WTC11 (cell line): ENCODE results near the gene CHRNA4. TPM values are rescaled to one million over a fixed set of nuclear protein-coding genes. Genes with fewer than 3 reads are reported as not detected.
A peak's percentile ranks its signal among the peaks of the same experiment; 100 is the strongest.
"Not testable (repeated sequence)": the region's sequence is repeated elsewhere in the genome, so short reads cannot be mapped to it uniquely, and the experiment has no call there.

Source experiments
- ATAC-seq: fragments of 200-7000 bp; cut with Tn5 transposase; 2 replicates; pipeline ENCODE4 v1.10.0; 2021; ENCODE audit warnings: mild to moderate bottlenecking, moderate library complexity
- CTCF ChIA-PET: fragments of 300-600 bp; sonication (Branson Sonifier 250); formaldehyde crosslinking; loops from one replicate; lab custom pipeline; 2021; ENCODE audit warnings: antibody characterized with exemption; lab: Charles Lee
- POLR2A ChIA-PET: fragments of 350-600 bp; sonication (Branson Sonifier 250); formaldehyde crosslinking; loops from one replicate; lab custom pipeline; 2021; ENCODE audit warnings: antibody characterized with exemption; lab: Charles Lee
- DNase-seq: peaks from one replicate; pipeline ENCODE4 v3.0.0; 2021; ENCODE audit warnings: low spot score
- H3K27ac Mint-ChIP-seq: 2 replicates; pipeline ENCODE4 v1.8.0; 2021; ENCODE audit warnings: mixed read lengths
- H3K27me3 Mint-ChIP-seq: 2 replicates; pipeline ENCODE4 v1.8.0; 2021; ENCODE audit warnings: low read depth, mild to moderate bottlenecking, moderate library complexity, mixed read lengths
- H3K36me3 Mint-ChIP-seq: 2 replicates; pipeline ENCODE4 v1.8.0; 2021; ENCODE audit warnings: mixed read lengths
- H3K4me1 Mint-ChIP-seq: 2 replicates; pipeline ENCODE4 v1.8.0; 2022; ENCODE audit warnings: mixed read lengths
- H3K4me3 Mint-ChIP-seq: 2 replicates; pipeline ENCODE4 v1.8.0; 2021; ENCODE audit warnings: mild to moderate bottlenecking, moderate library complexity, mixed read lengths
- H3K9me3 Mint-ChIP-seq: 2 replicates; pipeline ENCODE4 v1.8.0; 2021; ENCODE audit warnings: mixed read lengths
- ATF1 ChIP-seq: sonication (generic); formaldehyde crosslinking; IDR thresholded peaks from 2 replicates; pipeline ENCODE4 v1.8.1; 2023; ENCODE audit warnings: mild to moderate bottlenecking, moderate library complexity, missing genetic modification reagents
- E2F5 ChIP-seq: sonication (generic); formaldehyde crosslinking; IDR thresholded peaks from 2 replicates; pipeline ENCODE4 v1.8.1; 2022; ENCODE audit warnings: mild to moderate bottlenecking, moderate library complexity, missing genetic modification reagents
- GABPB1 ChIP-seq: sonication (generic); formaldehyde crosslinking; IDR thresholded peaks from 2 replicates; pipeline ENCODE4 v1.8.1; 2023; ENCODE audit warnings: mild to moderate bottlenecking, missing genetic modification reagents
- KAT7 ChIP-seq: sonication (generic); formaldehyde crosslinking; IDR thresholded peaks from 2 replicates; pipeline ENCODE4 v1.8.1; 2023; ENCODE audit warnings: missing genetic modification reagents, mild to moderate bottlenecking, borderline replicate concordance
- MAX ChIP-seq: sonication (generic); formaldehyde crosslinking; IDR thresholded peaks from 2 replicates; pipeline ENCODE4 v1.8.0; 2022; ENCODE audit warnings: mild to moderate bottlenecking, missing genetic modification reagents
- MYBL2 ChIP-seq: sonication (generic); formaldehyde crosslinking; IDR thresholded peaks from 2 replicates; pipeline ENCODE4 v1.8.1; 2023; ENCODE audit warnings: mild to moderate bottlenecking, moderate library complexity, missing genetic modification reagents
- NFYB ChIP-seq: sonication (generic); formaldehyde crosslinking; conservative IDR thresholded peaks from 2 replicates; pipeline ENCODE4 v1.8.0; 2022; ENCODE audit warnings: low read depth, missing genetic modification reagents
- TEAD4 ChIP-seq: sonication (generic); formaldehyde crosslinking; IDR thresholded peaks from 2 replicates; pipeline ENCODE4 v1.8.0; 2022; ENCODE audit warnings: mild to moderate bottlenecking, missing genetic modification reagents
- TP53 ChIP-seq: sonication (generic); formaldehyde crosslinking; IDR thresholded peaks from 2 replicates; pipeline ENCODE4 v1.8.1; 2023; ENCODE audit warnings: mild to moderate bottlenecking, missing genetic modification reagents
- USF2 ChIP-seq: sonication (generic); formaldehyde crosslinking; IDR thresholded peaks from 2 replicates; pipeline ENCODE4 v1.8.1; 2023; ENCODE audit warnings: mild to moderate bottlenecking, missing genetic modification reagents, moderate library complexity
- ZNF121 ChIP-seq: sonication (generic); formaldehyde crosslinking; IDR thresholded peaks from 2 replicates; pipeline ENCODE4 v1.8.0; 2023; ENCODE audit warnings: missing genetic modification reagents
- ZNF219 ChIP-seq: sonication (generic); formaldehyde crosslinking; IDR thresholded peaks from 2 replicates; pipeline ENCODE4 v1.8.0; 2023; ENCODE audit warnings: missing genetic modification reagents, mild to moderate bottlenecking, borderline replicate concordance
- ZNF281 ChIP-seq: sonication (generic); formaldehyde crosslinking; IDR thresholded peaks from 2 replicates; pipeline ENCODE4 v1.8.0; 2023; ENCODE audit warnings: mild to moderate bottlenecking, missing genetic modification reagents
- ZNF317 ChIP-seq: sonication (generic); formaldehyde crosslinking; IDR thresholded peaks from 2 replicates; pipeline ENCODE4 v1.8.1; 2023; ENCODE audit warnings: low read depth, mild to moderate bottlenecking, moderate library complexity, missing genetic modification reagents, borderline replicate concordance
- ZNF512 ChIP-seq: sonication (generic); formaldehyde crosslinking; IDR thresholded peaks from 2 replicates; pipeline ENCODE4 v1.8.1; 2022; ENCODE audit warnings: missing genetic modification reagents, borderline replicate concordance
- ZNF671 ChIP-seq: fragments of 250-450 bp; sonication (Bioruptor Pico); IDR thresholded peaks from 2 replicates; pipeline ENCODE4 v1.8.0; 2021; ENCODE audit warnings: mild to moderate bottlenecking
- total RNA-seq: library from RNA; stranded (reverse); gene quantifications from 3 replicates; pipeline ENCODE4 v1.2.3, GENCODE V29; 2021

Gene CHRNA4
- total RNA-seq, 1 experiment from 2014 or later, result 2.5 TPM

- H3K36me3 Mint-ChIP-seq, POLR2A ChIA-PET, ATAC-seq, H3K4me3 Mint-ChIP-seq, DNase-seq, H3K4me1 Mint-ChIP-seq, H3K27me3 Mint-ChIP-seq, H3K27ac Mint-ChIP-seq: not testable (repeated sequence)
- peaks cover 19% of the 10 kb centered on the region for H3K9me3 Mint-ChIP-seq
- peak; percentile 61; the same call in 1 of the 2 replicates for TF ChIP-seq GABPB1
- CTCF ChIA-PET, result interaction anchor here (0.7 to 2.0 kb wide), 2 partner anchors 22 to 41 kb away, joined by 3 to 4 read pairs; no protein-coding TSS in a partner anchor
These were observed 20.9 kb downstream of the CHRNA4 start for GRCh38 chr20:63340158-63340688.

- H3K4me3 Mint-ChIP-seq, H3K27ac Mint-ChIP-seq, H3K36me3 Mint-ChIP-seq, DNase-seq, POLR2A ChIA-PET, H3K4me1 Mint-ChIP-seq, ATAC-seq, H3K27me3 Mint-ChIP-seq, CTCF ChIA-PET: not testable (repeated sequence)
- peak; percentile 81 for TF ChIP-seq GABPB1
- peaks cover 23% of the 10 kb centered on the region for H3K9me3 Mint-ChIP-seq
These were observed 21.7 kb downstream of the CHRNA4 start for GRCh38 chr20:63339154-63340094.

- H3K27me3 Mint-ChIP-seq, result peaks cover 7% of the 10 kb centered on the region
- no peaks in the 10 kb centered on the region for H3K36me3 Mint-ChIP-seq
- TF ChIP-seq MAX (CRISPR knock-in tag) (no peak), ZNF121 (no peak), USF2 (no peak), MYBL2 (CRISPR knock-in tag) (no peak), ZNF317 (no peak), E2F5 (CRISPR knock-in tag) (no peak), ZNF512 (CRISPR knock-in tag) (no peak), NFYB (CRISPR knock-in tag) (no peak)
- no peaks in the 10 kb centered on the region for H3K4me1 Mint-ChIP-seq
- no peak overlapping the region for H3K27ac Mint-ChIP-seq
- H3K4me3 Mint-ChIP-seq, result no peak overlapping the region
- POLR2A ChIA-PET, result no interaction called here
- H3K9me3 Mint-ChIP-seq, result peaks cover 27% of the 10 kb centered on the region
- DNase-seq, result no peak
- ATAC-seq, result no peak
- CTCF ChIA-PET, result interaction anchor here (0.5 to 1.2 kb wide), 2 partner anchors 44 to 200 kb away, joined by 3 read pairs; no protein-coding TSS in a partner anchor
These were observed 23.2 kb downstream of the CHRNA4 start for GRCh38 chr20:63337786-63338420.

- Mint-ChIP-seq H3K27ac (no peak overlapping the region), H3K36me3 (peaks cover 6% of the 10 kb centered on the region), H3K27me3 (peaks cover 7% of the 10 kb centered on the region), H3K4me3 (no peak overlapping the region), H3K4me1 (no peaks in the 10 kb centered on the region), H3K9me3 (peaks cover 36% of the 10 kb centered on the region)
- CTCF ChIA-PET, result no interaction called here
- TF ChIP-seq E2F5 (CRISPR knock-in tag) (no peak), ATF1 (CRISPR knock-in tag) (no peak), KAT7 (CRISPR knock-in tag) (no peak), ZNF671 (CRISPR knock-in tag) (no peak), TEAD4 (no peak), TP53 (CRISPR knock-in tag) (no peak), ZNF219 (CRISPR knock-in tag) (no peak), ZNF281 (no peak; the same call in 1 of the 2 replicates), ZNF317 (no peak)
- ATAC-seq (no peak), DNase-seq (no peak)
- POLR2A ChIA-PET, result no interaction called here
These were observed 24.9 kb downstream of the CHRNA4 start for GRCh38 chr20:63336232-63336752.
